Endometrial microvascular endothelial cells (primary cell): Measurements from ENCODE around the gene EYS. TPM values are rescaled to one million over a fixed set of nuclear protein-coding genes. Genes with fewer than 3 reads are reported as not detected.

Experiments used
- in situ Hi-C: cut with HindIII; loops from 2 replicates; pipeline ENCODE4 v1.10.0; 2017; ENCODE audit warnings: low sequenced_read_pairs, low pct_unique_long_range_greater_than_20kb; ENCODE audit errors: inconsistent ontology term
- total RNA-seq: library from RNA; depleted of rRNA; stranded (reverse); fragments of >200 nt; gene quantifications from one replicate; pipeline ENCODE4 v1.2.3, GENCODE V29; 2015; ENCODE audit errors: inconsistent ontology term

EYS gene
- total RNA-seq, 1 donor from 2014 or later: not detected

DNA sequence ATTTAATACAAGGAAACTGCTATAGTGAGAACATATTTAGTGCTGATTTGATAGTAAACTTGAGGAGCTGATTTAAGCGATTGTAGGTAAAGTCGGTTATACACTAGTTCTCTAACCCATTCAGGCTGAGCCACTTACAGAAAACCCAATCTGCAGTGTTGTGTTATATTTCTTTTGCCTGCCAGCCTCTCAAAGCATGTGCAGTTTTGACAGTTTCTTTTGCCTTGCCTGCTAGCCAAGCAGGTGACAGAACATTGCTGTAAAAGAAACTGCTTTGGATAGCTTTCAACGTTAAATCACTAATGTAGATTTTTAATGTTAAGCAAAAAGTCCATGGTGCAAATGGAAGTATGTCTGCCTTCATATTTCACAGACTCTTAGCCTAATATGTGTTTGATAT is 982.9 kb downstream of the EYS start:
- in situ Hi-C loops: no loop called here

DNA sequence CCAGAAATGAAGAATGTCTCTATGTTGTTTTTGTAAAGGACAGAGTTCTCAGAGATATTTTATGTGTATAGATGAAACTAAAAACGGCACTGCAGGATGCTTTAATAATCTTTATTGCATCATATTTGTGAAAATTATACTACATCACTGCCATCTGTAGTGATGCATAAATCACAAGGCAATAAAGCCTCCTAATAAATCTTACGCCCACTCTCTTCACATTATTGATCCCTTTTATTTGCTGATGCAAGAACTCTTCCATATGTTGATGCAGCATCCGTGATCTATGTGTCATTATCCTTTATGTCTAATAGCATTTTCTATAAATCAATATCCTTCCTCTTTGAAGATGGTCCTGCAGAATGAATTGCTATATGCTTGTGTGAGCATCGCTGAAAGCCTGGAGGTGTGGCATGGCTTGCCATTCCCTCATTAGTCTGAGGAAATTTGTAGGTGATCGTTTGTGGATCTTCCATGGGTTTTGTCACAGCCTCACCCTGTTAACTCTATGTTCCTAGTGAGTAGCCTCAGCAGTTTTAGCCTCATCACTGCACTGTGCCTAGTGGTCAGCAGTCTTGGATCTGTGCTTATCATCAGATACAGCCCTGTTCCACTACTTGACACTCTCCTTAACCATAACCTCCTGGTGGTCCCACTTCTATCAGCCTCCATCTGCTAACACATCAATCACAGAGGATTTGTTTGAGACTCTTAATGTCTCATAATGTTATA is 983.5 kb downstream of the EYS start:
- in situ Hi-C loops: no loop called here

- in situ Hi-C loops: no loop called here
These were observed 985.2 kb downstream of the EYS start for GRCh38 chr6:64721865-64722264.

DNA sequence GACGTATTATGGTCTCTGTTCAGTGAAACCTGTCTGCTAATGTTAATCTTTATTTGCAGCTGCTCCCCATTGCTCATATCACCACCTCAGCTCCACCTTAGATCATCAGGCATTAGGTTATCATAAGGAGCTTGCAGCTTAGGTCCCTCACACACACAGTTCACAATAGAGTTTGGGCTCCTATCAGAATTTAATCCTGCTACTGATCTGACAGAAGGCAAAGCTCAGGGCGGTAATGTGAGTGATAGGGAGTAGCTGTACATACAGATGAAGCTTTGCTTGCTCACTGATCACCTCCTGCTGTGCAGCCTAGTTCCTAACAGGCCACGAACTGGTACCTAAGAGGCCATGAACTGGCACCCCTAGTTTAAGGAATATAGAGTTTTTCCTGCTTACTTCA is 989.7 kb downstream of the EYS start:
- in situ Hi-C loops: no loop called here

DNA sequence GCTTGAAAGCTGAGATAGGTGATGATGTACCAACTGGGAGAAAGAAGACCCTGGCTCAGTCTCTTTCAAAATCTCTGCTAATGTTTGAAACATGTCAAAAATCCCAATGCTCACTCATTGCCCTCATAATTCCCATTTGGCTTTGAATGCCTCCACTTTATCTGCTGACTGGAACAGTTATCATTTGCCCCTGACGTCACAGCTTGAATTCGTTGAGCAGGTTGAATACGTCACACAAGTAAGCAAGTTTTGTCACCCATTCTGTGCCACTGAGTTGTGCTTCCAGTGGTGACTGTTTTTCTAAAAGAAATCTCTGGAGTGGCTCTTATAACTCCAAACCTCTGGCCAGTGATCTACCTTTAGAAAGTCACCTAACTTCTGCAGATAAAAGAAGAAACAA is 991.4 kb downstream of the EYS start:
- in situ Hi-C loops: no loop called here

GRCh38 chr6:64714073-64714472 is 993.0 kb downstream of the EYS start:
- in situ Hi-C loops: no loop called here

GRCh38 chr6:64713175-64713574 is 993.9 kb downstream of the EYS start:
- in situ Hi-C loops: no loop called here

DNA sequence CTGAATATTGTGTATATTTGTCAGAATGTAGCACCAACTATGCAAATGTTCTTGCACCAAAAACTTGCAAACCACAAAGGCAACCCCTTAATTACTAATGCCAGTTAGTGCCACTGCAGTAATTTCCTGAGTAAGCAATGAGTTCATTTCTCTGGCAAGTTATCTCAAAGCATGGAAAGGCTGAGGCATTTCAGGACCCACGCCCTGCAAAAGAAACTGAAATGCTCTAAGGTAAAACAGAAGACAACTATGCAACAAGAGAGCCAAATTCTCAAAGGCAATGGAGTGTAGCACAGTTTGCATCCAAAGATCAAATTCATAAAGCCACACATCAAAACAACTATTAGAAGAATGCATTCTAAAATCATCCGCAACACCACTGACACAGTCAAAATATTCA is 994.4 kb downstream of the EYS start:
- in situ Hi-C loops: no loop called here

- in situ Hi-C loops: no loop called here
These were observed 1003.1 kb downstream of the EYS start for GRCh38 chr6:64703922-64704321.

DNA sequence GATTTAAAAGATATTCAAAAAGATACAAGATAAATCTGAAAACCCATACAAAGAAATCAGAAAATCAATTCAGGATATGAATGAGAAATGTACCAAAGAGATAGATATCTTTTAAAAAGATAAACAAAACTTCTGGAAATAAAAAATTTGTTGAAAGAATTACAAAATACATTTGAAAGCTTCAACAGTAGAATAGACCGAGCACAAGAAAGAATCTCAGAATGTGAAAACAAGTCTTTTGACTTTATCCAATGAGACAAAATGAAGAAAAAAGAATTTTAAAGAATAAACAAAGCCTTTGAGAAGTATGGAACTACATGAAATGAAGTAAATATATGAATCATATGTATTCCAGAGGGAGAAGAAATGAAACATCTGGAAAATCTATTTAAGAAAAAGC is 1011.0 kb downstream of the EYS start:
- in situ Hi-C loops: no loop called here

DNA sequence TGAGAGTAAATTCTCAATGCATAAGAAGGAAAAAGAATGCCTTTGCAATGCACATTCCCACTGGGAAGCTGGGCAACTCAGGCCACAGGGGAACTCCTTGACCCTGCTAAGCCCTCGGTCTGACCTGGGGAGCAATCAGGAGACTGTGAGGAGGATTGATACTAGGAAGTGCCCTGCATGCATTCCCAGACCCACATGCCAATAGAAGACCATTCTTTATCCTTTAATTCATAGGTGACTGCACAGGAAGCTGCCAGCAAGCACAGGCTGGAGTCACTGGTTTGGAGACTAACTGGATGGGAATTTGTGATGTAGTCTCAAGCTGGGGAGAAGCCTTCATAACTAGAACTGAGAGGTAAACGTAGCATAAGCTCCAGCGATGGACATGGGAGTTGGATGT is 1012.7 kb downstream of the EYS start:
- in situ Hi-C loops: no loop called here

GRCh38 chr6:64691064-64691463 is 1016.0 kb downstream of the EYS start:
- in situ Hi-C loops: no loop called here

DNA sequence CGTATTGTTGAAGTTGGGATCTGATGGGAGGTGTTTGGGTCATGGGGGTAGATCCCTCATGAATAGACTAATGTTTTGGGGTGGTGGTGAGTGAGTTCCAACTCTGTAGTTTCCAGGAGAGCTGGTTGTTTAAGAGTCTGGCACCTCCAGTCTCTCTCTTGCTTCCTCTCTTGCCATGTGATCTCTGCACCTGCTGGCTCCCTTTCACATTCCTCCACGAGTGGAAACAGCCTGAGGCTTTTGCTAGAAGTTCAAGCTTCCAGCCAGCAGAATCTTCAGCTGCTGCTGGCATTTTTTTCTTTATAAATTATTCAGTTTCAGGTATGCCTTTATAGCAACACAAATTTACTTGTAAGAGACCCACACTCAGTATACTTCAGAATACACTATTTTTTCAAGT is 1021.6 kb downstream of the EYS start:
- in situ Hi-C loops: no loop called here

DNA sequence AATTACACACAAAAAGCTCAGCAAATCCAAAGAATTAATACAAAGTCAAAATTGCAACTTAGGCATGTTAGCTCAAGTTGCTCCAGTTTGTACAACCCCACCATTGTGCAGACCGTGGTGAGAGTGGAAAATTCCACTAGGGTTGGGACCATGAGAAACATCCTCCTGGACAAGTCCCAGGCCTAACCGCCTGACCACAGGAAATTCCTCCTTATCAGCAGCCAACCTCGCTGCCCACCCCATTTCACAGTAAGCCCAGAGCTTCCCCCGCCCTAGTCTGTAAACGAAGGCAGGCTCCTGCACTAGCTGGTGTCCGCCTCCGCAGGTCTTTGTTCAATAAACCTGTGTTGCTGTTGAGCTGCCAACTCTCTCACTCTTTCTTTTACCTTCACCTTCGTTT is 1023.3 kb downstream of the EYS start:
- in situ Hi-C loops: no loop called here

DNA sequence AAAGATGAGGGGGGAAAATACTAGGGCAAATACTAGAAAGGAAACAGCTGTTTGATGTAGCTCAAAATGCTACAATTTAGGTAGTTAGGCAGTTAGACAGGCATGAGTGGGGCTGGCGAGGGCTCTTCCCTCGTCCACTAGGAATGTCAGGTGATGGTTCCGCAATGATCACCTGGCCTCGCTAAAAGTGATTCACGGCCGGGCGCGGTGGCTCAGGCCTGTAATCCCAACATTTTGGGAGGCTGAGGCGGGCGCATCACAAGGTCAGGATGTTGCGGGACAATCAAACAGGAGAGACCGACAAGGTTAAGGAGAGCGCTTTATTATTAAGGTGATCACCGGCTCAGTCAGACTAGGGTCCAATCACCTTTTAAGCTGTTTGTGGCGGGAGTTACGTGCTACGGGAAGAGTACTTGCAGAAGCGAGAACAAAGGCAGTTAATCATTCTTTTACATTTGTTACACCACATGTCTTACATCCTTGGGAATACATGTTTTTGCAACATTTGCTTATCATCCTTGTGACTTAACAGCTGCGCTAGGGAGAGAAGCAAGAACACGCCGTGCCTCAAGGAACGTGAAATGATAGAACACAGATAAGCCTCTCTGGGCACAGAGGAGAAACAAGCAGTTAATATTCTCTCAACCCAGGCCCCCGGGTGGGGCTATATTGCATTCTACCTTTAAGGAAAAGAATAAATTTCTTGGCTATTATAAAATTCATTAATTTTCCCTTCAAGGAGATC is 1025.4 kb downstream of the EYS start:
- in situ Hi-C loops: no loop called here

GRCh38 chr6:64680446-64680845 is 1026.6 kb downstream of the EYS start:
- in situ Hi-C loops: no loop called here

DNA sequence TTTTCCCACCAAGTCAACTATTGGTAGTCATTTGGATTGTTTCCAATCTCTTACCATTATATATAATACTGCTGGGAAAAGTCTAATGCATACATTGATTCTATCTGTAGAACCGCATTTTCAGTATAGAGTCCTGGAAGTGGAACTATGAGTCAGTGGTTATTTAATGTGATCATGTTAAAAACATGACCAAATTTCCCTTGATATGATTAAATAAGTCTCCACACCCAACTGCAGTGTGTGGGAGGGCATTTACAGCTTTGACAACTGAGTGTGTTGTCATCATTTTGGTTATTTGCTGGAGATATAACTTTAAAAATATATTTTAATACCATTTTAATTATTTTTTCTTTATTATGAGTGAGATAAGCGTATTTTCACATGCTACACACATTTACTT is 1027.6 kb downstream of the EYS start:
- in situ Hi-C loops: no loop called here

GRCh38 chr6:64672651-64673050 is 1034.4 kb downstream of the EYS start:
- in situ Hi-C loops: no loop called here

DNA sequence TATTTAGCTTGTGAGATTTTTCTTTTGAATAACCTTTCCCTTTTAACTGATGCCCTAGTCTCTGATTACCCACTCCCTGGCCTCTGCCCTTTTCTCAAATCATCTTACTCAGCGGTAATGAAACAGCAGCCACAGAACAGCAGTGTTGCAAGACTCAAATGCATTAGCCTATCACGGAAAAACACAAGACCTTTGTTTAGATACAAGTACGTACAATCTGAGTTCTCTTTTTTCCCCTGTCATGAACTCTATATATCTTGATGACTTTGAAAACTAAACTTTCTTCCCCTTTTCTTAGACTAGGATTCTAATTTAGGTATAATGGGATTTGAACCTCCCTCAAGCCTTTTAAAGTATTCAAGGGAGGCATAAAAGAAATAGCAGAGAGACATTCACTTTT is 1034.9 kb downstream of the EYS start:
- in situ Hi-C loops: no loop called here

DNA sequence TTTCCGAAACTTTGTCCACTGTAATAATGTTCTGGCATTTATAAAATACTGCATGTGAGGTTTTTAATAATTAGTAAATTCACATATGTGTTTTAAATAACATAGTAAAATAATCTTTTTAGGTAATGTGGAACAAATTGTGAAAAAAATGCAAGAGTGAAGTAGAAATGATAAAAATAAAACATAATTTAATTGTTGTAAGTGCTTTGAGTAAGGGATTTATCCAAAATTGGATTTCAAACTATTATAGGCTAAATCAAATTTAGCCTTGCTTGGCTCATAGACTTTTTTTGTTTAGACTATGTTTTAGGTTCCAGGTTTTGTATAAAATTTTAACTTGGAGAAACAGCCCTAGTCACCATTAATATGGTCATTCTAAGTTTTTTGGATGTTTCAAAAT is 1041.9 kb downstream of the EYS start:
- in situ Hi-C loops: no loop called here

GRCh38 chr6:64664480-64664879 is 1042.5 kb downstream of the EYS start:
- in situ Hi-C loops: no loop called here
